ENCODE data around the gene TDRD1.

TDRD1 gene

DNA sequence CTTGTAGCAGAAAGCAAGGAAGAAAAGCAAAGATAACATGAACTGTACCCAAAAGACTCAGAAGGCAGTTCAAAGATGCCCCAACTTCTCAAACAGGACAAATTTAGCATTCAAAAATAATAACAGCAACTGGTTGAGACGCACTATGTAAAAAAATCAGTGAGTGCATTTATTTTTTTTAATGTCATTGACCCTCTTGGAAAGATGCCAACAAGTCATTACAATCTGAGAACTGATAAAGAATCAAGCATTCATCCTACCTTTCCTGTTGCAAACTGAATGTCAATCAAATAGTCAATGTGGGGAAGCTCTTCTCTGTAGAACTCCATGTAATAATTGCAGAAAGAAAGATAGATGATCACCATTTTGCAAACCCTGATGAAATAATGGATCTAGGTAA is 3.5 kb upstream of the TDRD1 start:
- H3K9me3 ChIP-seq (ENCODE audit: insufficient read depth, low read length), result no peaks in the 10 kb centered on the region
- TF ChIP-seq ZNF274 (IDR thresholded peaks at IDR 0.05; ENCODE audit: low read depth, low read length), result no peak
- TF ChIP-seq YY1 (IDR thresholded peaks at IDR 0.05; ENCODE audit: insufficient read depth, insufficient read length), result no peak
- TF ChIP-seq SUZ12 (IDR thresholded peaks at IDR 0.05; ENCODE audit: extremely low read depth, insufficient read depth, insufficient read length), result no peak
- H3K36me3 ChIP-seq (ENCODE audit: insufficient read depth, insufficient read length, low read length), result no peaks in the 10 kb centered on the region
- H3K4me3 ChIP-seq (ENCODE audit: insufficient read length, low read depth), result no peak overlapping the region
- no peak for DNase-seq (ENCODE audit: low read depth, low spot score)
- no peak overlapping the region for H3K9ac ChIP-seq (ENCODE audit: insufficient read length, low read depth)
- no peaks in the 10 kb centered on the region for H3K4me1 ChIP-seq (ENCODE audit: insufficient read depth, insufficient read length)
- peaks cover 17% of the 10 kb centered on the region for H3K27me3 ChIP-seq (ENCODE audit: insufficient read depth, insufficient read length)

DNA sequence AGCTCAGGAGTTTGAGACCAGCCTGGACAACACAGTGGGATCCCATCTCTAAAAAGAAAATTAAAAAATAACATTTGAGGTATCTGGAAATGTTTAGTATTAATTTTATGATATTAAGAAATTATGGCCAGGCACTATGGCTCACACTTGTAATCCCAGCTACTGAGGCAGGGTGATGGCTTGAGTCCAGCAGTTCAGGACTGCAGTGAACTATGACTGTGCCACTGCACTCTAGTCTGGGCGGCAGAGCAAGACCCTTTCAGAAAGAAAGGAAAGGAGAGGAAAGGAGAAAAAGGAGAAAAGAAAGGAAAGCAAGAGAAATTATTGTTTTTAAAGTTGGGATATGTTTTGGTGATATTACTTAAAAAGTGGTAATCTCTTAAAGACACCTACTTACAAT is 2.6 kb upstream of the TDRD1 start:
- H3K27me3 ChIP-seq (ENCODE audit: insufficient read depth, insufficient read length), result peaks cover 17% of the 10 kb centered on the region
- no peaks in the 10 kb centered on the region for H3K9me3 ChIP-seq (ENCODE audit: insufficient read depth, low read length)
- no peaks in the 10 kb centered on the region for H3K36me3 ChIP-seq (ENCODE audit: insufficient read depth, insufficient read length, low read length)
- H3K9ac ChIP-seq (ENCODE audit: insufficient read length, low read depth), result no peak overlapping the region
- no peak overlapping the region for H3K4me3 ChIP-seq (ENCODE audit: insufficient read length, low read depth)
- no peak for TF ChIP-seq YY1 (IDR thresholded peaks at IDR 0.05; ENCODE audit: insufficient read depth, insufficient read length)
- TF ChIP-seq SUZ12 (IDR thresholded peaks at IDR 0.05; ENCODE audit: extremely low read depth, insufficient read depth, insufficient read length), result no peak
- no peak for TF ChIP-seq ZNF274 (IDR thresholded peaks at IDR 0.05; ENCODE audit: low read depth, low read length)
- H3K4me1 ChIP-seq (ENCODE audit: insufficient read depth, insufficient read length), result no peaks in the 10 kb centered on the region
- DNase-seq (ENCODE audit: low read depth, low spot score), result no peak

DNA sequence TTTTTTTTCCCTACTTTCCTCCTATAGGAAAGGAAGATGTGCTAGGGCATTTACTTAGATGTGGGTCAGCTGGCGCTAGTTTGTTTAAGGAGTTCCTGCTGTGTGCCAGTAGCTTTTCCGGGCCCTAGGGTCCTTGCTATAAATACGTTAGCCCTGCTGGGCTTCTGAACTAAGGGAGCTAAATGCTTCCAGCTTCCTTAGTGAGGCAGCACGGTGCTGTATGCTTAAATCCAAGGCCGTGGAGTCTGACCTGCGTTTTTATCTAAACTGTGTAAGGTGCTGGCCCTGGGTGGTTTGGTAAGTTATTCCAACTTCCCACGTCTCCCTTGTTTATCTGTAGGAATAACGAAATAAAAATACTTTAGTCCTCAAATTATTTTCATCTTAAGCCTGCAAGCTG is 594 bp downstream of the TDRD1 start:
- Histone ChIP-seq H3K36me3 (ENCODE audit: insufficient read depth, insufficient read length, low read length) (no peaks in the 10 kb centered on the region), H3K4me3 (ENCODE audit: insufficient read length, low read depth) (no peak overlapping the region), H3K9me3 (ENCODE audit: insufficient read depth, low read length) (no peaks in the 10 kb centered on the region), H3K27me3 (ENCODE audit: insufficient read depth, insufficient read length) (peaks cover 13% of the 10 kb centered on the region), H3K9ac (ENCODE audit: insufficient read length, low read depth) (no peak overlapping the region), H3K4me1 (ENCODE audit: insufficient read depth, insufficient read length) (no peaks in the 10 kb centered on the region)
- TF ChIP-seq SUZ12 (IDR thresholded peaks at IDR 0.05; ENCODE audit: extremely low read depth, insufficient read depth, insufficient read length) (no peak), YY1 (IDR thresholded peaks at IDR 0.05; ENCODE audit: insufficient read depth, insufficient read length) (no peak), ZNF274 (IDR thresholded peaks at IDR 0.05; ENCODE audit: low read depth, low read length) (no peak)
- no peak for DNase-seq (ENCODE audit: low read depth, low spot score)

DNA sequence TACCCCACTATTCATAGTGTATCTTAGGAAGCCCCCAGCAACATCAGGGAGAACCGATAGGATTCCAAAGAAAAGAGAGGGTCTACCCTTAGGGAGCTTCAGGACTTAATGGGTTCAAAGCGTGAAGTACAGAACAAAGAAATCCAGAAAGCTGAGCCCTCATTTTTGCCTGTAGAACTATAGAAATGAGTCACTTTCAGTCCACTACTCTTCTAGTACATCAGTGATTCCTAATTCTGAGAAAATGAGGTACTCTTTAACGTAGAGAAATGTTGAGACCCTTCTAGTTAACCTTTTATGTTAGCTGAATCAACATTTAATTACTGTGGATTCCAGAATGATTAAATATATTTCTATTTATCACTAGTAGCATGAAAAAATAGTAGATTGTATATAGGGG is 1.8 kb downstream of the TDRD1 start:
- Histone ChIP-seq H3K4me1 (ENCODE audit: insufficient read depth, insufficient read length) (no peaks in the 10 kb centered on the region), H3K36me3 (ENCODE audit: insufficient read depth, insufficient read length, low read length) (no peaks in the 10 kb centered on the region), H3K9ac (ENCODE audit: insufficient read length, low read depth) (no peak overlapping the region), H3K27me3 (ENCODE audit: insufficient read depth, insufficient read length) (peaks cover under 1% of the 10 kb centered on the region), H3K9me3 (ENCODE audit: insufficient read depth, low read length) (no peaks in the 10 kb centered on the region), H3K4me3 (ENCODE audit: insufficient read length, low read depth) (no peak overlapping the region)
- TF ChIP-seq ZNF274 (IDR thresholded peaks at IDR 0.05; ENCODE audit: low read depth, low read length), result no peak
- TF ChIP-seq YY1 (IDR thresholded peaks at IDR 0.05; ENCODE audit: insufficient read depth, insufficient read length), result no peak
- no peak for TF ChIP-seq SUZ12 (IDR thresholded peaks at IDR 0.05; ENCODE audit: extremely low read depth, insufficient read depth, insufficient read length)
- DNase-seq (ENCODE audit: low read depth, low spot score), result no peak

DNA sequence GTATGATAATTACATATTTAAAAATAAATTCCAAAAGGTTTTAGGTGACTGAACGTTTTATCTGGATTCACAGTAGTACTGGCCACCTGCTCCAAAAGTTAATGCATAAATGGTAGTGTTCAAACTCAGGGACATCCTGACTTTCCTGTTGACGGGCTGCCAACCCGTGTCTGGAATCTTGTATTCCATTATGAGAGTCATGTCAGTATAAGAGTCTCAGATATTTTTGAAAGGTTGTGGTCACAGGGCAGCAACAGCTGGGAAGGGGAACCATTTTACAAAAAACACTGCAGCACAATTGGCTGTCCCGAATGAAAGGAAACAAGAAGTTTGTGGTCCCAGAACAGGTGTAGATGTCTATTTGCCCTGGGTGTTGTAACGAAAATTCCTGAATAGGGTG is 2.8 kb downstream of the TDRD1 start:
- TF ChIP-seq ZNF274 (IDR thresholded peaks at IDR 0.05; ENCODE audit: low read depth, low read length) (no peak), SUZ12 (IDR thresholded peaks at IDR 0.05; ENCODE audit: extremely low read depth, insufficient read depth, insufficient read length) (no peak), YY1 (IDR thresholded peaks at IDR 0.05; ENCODE audit: insufficient read depth, insufficient read length) (no peak)
- Histone ChIP-seq H3K4me3 (ENCODE audit: insufficient read length, low read depth) (no peak overlapping the region), H3K27me3 (ENCODE audit: insufficient read depth, insufficient read length) (no peaks in the 10 kb centered on the region), H3K9ac (ENCODE audit: insufficient read length, low read depth) (no peak overlapping the region), H3K36me3 (ENCODE audit: insufficient read depth, insufficient read length, low read length) (no peaks in the 10 kb centered on the region), H3K4me1 (ENCODE audit: insufficient read depth, insufficient read length) (no peaks in the 10 kb centered on the region), H3K9me3 (ENCODE audit: insufficient read depth, low read length) (no peaks in the 10 kb centered on the region)
- no peak for DNase-seq (ENCODE audit: low read depth, low spot score)

DNA sequence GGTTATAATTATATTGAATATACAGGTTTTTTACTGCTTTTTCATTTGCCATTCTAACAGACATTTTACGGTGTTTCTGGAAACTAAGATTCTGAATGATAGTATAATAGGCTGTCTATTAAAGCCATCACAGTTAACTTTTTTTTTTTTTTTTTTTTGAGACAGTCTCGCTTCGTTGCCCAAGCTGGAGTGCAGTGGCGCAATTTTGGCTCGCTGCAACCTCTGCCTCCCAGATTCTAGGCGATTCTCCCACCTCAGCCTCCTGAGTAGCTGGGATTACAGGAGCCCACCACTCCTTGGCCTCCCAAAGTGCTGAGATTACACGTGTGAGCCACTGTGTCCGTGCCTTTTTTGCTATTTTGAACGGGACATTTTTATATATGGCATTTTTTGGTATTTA is 4.4 kb downstream of the TDRD1 start:
- no peak for DNase-seq (ENCODE audit: low read depth, low spot score)
- H3K27me3 ChIP-seq (ENCODE audit: insufficient read depth, insufficient read length), result no peaks in the 10 kb centered on the region
- H3K4me1 ChIP-seq (ENCODE audit: insufficient read depth, insufficient read length), result no peaks in the 10 kb centered on the region
- no peaks in the 10 kb centered on the region for H3K9me3 ChIP-seq (ENCODE audit: insufficient read depth, low read length)
- TF ChIP-seq SUZ12 (IDR thresholded peaks at IDR 0.05; ENCODE audit: extremely low read depth, insufficient read depth, insufficient read length) (no peak), YY1 (IDR thresholded peaks at IDR 0.05; ENCODE audit: insufficient read depth, insufficient read length) (no peak), ZNF274 (IDR thresholded peaks at IDR 0.05; ENCODE audit: low read depth, low read length) (no peak)
- no peak overlapping the region for H3K4me3 ChIP-seq (ENCODE audit: insufficient read length, low read depth)
- no peak overlapping the region for H3K9ac ChIP-seq (ENCODE audit: insufficient read length, low read depth)
- H3K36me3 ChIP-seq (ENCODE audit: insufficient read depth, insufficient read length, low read length), result no peaks in the 10 kb centered on the region

DNA sequence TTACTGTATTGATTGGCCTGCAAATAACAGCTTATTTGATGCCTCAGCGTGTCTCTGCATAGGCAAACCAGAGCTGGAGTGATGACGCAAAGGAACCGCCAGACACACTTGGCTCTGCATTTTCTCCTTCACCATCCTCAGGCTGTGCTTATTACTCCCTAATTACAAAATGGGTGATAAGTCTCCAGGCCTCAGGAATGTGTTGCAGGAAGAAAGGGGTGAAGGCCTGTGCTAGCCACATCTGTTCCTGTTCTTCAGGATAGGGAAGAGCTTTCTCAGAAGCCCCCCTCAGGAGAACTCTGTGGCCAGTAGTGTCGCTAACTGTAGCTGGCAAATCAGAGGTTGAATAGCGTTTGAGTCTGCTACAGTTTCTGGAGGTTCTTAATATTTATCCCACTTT is 5.1 kb downstream of the TDRD1 start:
- TF ChIP-seq SUZ12 (IDR thresholded peaks at IDR 0.05; ENCODE audit: extremely low read depth, insufficient read depth, insufficient read length) (no peak), YY1 (IDR thresholded peaks at IDR 0.05; ENCODE audit: insufficient read depth, insufficient read length) (no peak), ZNF274 (IDR thresholded peaks at IDR 0.05; ENCODE audit: low read depth, low read length) (no peak)
- Histone ChIP-seq H3K4me1 (ENCODE audit: insufficient read depth, insufficient read length) (no peaks in the 10 kb centered on the region), H3K4me3 (ENCODE audit: insufficient read length, low read depth) (no peak overlapping the region), H3K36me3 (ENCODE audit: insufficient read depth, insufficient read length, low read length) (no peaks in the 10 kb centered on the region), H3K9me3 (ENCODE audit: insufficient read depth, low read length) (no peaks in the 10 kb centered on the region), H3K27me3 (ENCODE audit: insufficient read depth, insufficient read length) (no peaks in the 10 kb centered on the region), H3K9ac (ENCODE audit: insufficient read length, low read depth) (no peak overlapping the region)
- DNase-seq (ENCODE audit: low read depth, low spot score), result no peak

DNA sequence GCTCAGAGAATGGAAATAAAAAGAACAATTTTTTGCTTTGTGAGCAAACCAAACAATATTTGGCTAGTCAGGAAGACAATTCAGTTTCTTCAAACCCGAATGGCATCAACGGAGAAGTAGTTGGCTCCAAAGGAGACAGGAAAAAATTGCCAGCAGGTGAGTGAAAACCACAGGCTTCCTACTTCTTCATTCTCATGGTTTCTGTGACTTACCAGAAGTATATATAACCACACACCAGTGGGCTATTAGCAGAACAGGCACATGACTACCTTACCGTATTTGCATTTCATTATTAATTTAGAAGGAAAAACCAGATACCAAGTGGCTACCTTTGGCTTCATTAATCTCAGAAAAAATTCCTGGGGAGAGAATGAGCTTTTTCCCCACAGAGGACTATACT is 8.8 kb downstream of the TDRD1 start:
- Histone ChIP-seq H3K4me1 (ENCODE audit: insufficient read depth, insufficient read length) (no peaks in the 10 kb centered on the region), H3K9me3 (ENCODE audit: insufficient read depth, low read length) (no peaks in the 10 kb centered on the region), H3K4me3 (ENCODE audit: insufficient read length, low read depth) (no peak overlapping the region), H3K36me3 (ENCODE audit: insufficient read depth, insufficient read length, low read length) (no peaks in the 10 kb centered on the region), H3K27me3 (ENCODE audit: insufficient read depth, insufficient read length) (no peaks in the 10 kb centered on the region), H3K9ac (ENCODE audit: insufficient read length, low read depth) (no peak overlapping the region)
- no peak for DNase-seq (ENCODE audit: low read depth, low spot score)
- TF ChIP-seq YY1 (IDR thresholded peaks at IDR 0.05; ENCODE audit: insufficient read depth, insufficient read length), result no peak

All from NT2/D1 (cell line).